ENCODE results near the gene EFHD1.

DNA sequence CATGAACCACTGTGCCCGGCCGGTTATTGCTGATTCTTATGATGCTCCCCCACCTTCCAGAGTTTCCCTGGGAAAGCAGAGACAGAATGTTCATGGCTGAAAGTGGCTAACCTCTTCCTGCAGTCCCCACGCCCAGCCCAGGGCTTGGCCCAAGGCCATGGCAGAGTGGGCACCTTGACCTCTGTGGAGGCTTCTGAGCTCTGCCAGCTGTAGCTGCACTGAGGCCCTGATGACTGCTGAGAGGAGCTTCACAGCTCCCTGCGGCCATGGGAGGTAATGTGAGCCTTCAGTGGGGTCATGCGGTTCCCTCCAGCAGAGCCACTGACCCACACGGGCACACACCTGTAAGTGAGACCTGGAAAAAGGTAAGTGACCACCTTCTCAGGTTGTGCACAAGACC lies 13.3 kb downstream of the EFHD1 start:
- TF ChIP-seq POLR2A (IDR thresholded peaks at IDR 0.05) (no peak), CTCF (IDR thresholded peaks at IDR 0.05) (no peak)

Measured in lower leg skin (tissue), 3 donors.